ENCODE data around the gene ITGA8. TPM values are rescaled to one million over a fixed set of nuclear protein-coding genes. Genes with fewer than 3 reads are reported as not detected.

Gene ITGA8
- total and polyA plus RNA-seq, 7 donors, result 0.46 to 5.7 (median 0.81) TPM

DNA sequence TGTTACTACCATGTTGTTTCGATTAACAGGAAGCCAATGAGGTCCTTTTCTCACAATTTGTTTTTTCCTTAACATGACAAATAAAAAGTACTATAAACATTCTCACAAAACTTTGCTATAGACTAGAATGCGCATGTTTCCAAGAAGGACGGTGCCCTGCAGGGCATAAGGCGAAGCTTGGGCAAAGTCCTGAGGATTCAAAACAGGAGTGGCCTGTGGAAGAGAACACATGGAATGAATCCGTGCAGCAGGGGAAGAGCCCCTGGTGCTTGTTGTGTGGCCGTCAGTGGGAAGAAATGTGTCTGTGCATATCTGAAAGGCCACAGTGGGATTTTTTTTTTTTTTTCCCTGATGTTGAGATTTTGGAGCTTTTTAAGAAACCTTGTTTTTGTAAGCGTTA is 67.6 kb downstream of the ITGA8 start:
- no peak for TF ChIP-seq POLR2A (IDR thresholded peaks at IDR 0.05)
- no peak for TF ChIP-seq POLR2AphosphoS5 (IDR thresholded peaks at IDR 0.05)
- TF ChIP-seq EP300 (IDR thresholded peaks at IDR 0.05), result no peak
- TF ChIP-seq, protein P1, sequence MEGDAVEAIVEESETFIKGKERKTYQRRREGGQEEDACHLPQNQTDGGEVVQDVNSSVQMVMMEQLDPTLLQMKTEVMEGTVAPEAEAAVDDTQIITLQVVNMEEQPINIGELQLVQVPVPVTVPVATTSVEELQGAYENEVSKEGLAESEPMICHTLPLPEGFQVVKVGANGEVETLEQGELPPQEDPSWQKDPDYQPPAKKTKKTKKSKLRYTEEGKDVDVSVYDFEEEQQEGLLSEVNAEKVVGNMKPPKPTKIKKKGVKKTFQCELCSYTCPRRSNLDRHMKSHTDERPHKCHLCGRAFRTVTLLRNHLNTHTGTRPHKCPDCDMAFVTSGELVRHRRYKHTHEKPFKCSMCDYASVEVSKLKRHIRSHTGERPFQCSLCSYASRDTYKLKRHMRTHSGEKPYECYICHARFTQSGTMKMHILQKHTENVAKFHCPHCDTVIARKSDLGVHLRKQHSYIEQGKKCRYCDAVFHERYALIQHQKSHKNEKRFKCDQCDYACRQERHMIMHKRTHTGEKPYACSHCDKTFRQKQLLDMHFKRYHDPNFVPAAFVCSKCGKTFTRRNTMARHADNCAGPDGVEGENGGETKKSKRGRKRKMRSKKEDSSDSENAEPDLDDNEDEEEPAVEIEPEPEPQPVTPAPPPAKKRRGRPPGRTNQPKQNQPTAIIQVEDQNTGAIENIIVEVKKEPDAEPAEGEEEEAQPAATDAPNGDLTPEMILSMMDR (IDR thresholded peaks at IDR 0.05), result no peak
- 39 to 72% methylated on average over 7 of the region's 7 CpGs for WGBS, 2 donors
- intact Hi-C loops (cut with DNase I), result no loop called here
- H3K36me3 ChIP-seq, result no peaks in the 10 kb centered on the region
- no peaks in the 10 kb centered on the region for H3K9me3 ChIP-seq
- no peak overlapping the region for H3K4me3 ChIP-seq
- DNase-seq, result no peak
- no peaks in the 10 kb centered on the region for H3K4me1 ChIP-seq
- H3K27me3 ChIP-seq, result no peaks in the 10 kb centered on the region
- no peak overlapping the region for H3K27ac ChIP-seq

- H3K27me3 ChIP-seq, result no peaks in the 10 kb centered on the region
- H3K4me1 ChIP-seq, result no peaks in the 10 kb centered on the region
- intact Hi-C loops (cut with DNase I), result no loop called here
- no peak overlapping the region for H3K4me3 ChIP-seq
- DNase-seq, result no peak
- H3K36me3 ChIP-seq, result no peaks in the 10 kb centered on the region
- TF ChIP-seq POLR2AphosphoS5 (IDR thresholded peaks at IDR 0.05), result no peak
- TF ChIP-seq, protein P1 (IDR thresholded peaks at IDR 0.05), result no peak
- TF ChIP-seq POLR2A (IDR thresholded peaks at IDR 0.05), result no peak
- no peak for TF ChIP-seq EP300 (IDR thresholded peaks at IDR 0.05)
- WGBS, 2 donors, result 54 to 65% methylated on average over 6 of the region's 6 CpGs
- no peak overlapping the region for H3K27ac ChIP-seq
- no peaks in the 10 kb centered on the region for H3K9me3 ChIP-seq
Measured at GRCh38 chr10:15651175-15651574, 68.5 kb downstream of the ITGA8 start.

DNA sequence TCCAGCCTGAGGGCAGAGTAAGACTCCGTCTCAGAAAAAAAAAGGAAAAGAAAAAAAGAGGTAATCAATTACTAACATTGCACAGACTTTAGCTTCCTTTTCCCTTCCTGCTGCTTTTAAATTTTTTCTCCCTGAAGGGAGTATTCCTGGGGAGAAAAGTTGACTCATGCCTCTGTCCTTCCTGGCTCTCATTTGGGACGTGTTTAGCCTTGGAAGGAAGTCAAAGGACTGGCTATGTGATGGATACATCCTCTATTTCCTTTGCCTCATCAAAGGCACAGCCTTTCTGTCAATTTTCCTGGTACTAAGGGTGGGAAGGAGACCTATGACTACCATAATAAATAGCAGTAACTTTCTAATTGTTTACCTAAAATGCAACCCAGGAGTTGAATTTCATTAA is 77.6 kb downstream of the ITGA8 start:
- H3K4me3 ChIP-seq, result no peak overlapping the region
- no peaks in the 10 kb centered on the region for H3K9me3 ChIP-seq
- H3K4me1 ChIP-seq, result no peaks in the 10 kb centered on the region
- TF ChIP-seq POLR2AphosphoS5 (IDR thresholded peaks at IDR 0.05), result no peak
- no peak for TF ChIP-seq POLR2A (IDR thresholded peaks at IDR 0.05)
- TF ChIP-seq, protein P1 (IDR thresholded peaks at IDR 0.05), result no peak
- no peak for TF ChIP-seq EP300 (IDR thresholded peaks at IDR 0.05)
- H3K36me3 ChIP-seq, result no peaks in the 10 kb centered on the region
- no peaks in the 10 kb centered on the region for H3K27me3 ChIP-seq
- no peak for DNase-seq
- no peak overlapping the region for H3K27ac ChIP-seq
- WGBS, 2 donors, result 54 to 56% methylated on average over 2 of the region's 2 CpGs
- intact Hi-C loops (cut with DNase I), result no loop called here

GRCh38 chr10:15640536-15641085 is 79.1 kb downstream of the ITGA8 start:
- no peak for TF ChIP-seq EP300 (IDR thresholded peaks at IDR 0.05)
- no peak for TF ChIP-seq POLR2A (IDR thresholded peaks at IDR 0.05)
- TF ChIP-seq, protein P1 (IDR thresholded peaks at IDR 0.05), result no peak
- TF ChIP-seq POLR2AphosphoS5 (IDR thresholded peaks at IDR 0.05), result no peak
- Histone ChIP-seq H3K36me3 (no peaks in the 10 kb centered on the region), H3K27ac (no peak overlapping the region), H3K4me3 (no peak overlapping the region), H3K4me1 (no peaks in the 10 kb centered on the region), H3K27me3 (no peaks in the 10 kb centered on the region), H3K9me3 (no peaks in the 10 kb centered on the region)
- intact Hi-C loops (cut with DNase I), result no loop called here
- WGBS, 2 donors, result 82% methylated on average over 5 of the region's 5 CpGs
- DNase-seq, result no peak

- TF ChIP-seq, protein P1 (IDR thresholded peaks at IDR 0.05), result no peak
- TF ChIP-seq EP300 (IDR thresholded peaks at IDR 0.05) (no peak), POLR2A (IDR thresholded peaks at IDR 0.05) (no peak), POLR2AphosphoS5 (IDR thresholded peaks at IDR 0.05) (no peak)
- Histone ChIP-seq H3K4me3 (no peak overlapping the region), H3K9me3 (no peaks in the 10 kb centered on the region), H3K4me1 (no peaks in the 10 kb centered on the region), H3K27ac (no peak overlapping the region), H3K36me3 (no peaks in the 10 kb centered on the region), H3K27me3 (no peaks in the 10 kb centered on the region)
- DNase-seq, result no peak
- WGBS, 2 donors, result 75 to 93% methylated on average over 3 of the region's 3 CpGs
- intact Hi-C loops (cut with DNase I), result no loop called here
Measured at GRCh38 chr10:15636446-15636845, 83.3 kb downstream of the ITGA8 start.
